HG03354 (cell line): ENCODE results near the gene PADI6.

Source experiments
- ATAC-seq: cut with Tn5 transposase; IDR thresholded peaks from one replicate; pipeline ENCODE4 v1.9.1; 2021; ENCODE audit warnings: mild to moderate bottlenecking; ENCODE audit not compliant: unreplicated experiment, poor library complexity, severe bottlenecking

The PADI6 gene

GRCh38 chr1:17427696-17428660, 56.0 kb downstream of the PADI6 start:
- no peak for ATAC-seq

- ATAC-seq, result no peak
Measured at GRCh38 chr1:17429183-17429582, 57.2 kb downstream of the PADI6 start.

- no peak for ATAC-seq
Measured at GRCh38 chr1:17432412-17432811, 60.4 kb downstream of the PADI6 start.

- ATAC-seq, result no peak
Measured at GRCh38 chr1:17433261-17433660, 61.3 kb downstream of the PADI6 start.

- ATAC-seq, result no peak
Measured at GRCh38 chr1:17434016-17434415, 62.0 kb downstream of the PADI6 start.

- ATAC-seq, result no peak
Measured at GRCh38 chr1:17434601-17435000, 62.6 kb downstream of the PADI6 start.

- no peak for ATAC-seq
Measured at GRCh38 chr1:17436380-17437174, 64.6 kb downstream of the PADI6 start.

- no peak for ATAC-seq
Measured at GRCh38 chr1:17437260-17437579, 65.2 kb downstream of the PADI6 start.

- ATAC-seq, result peak; percentile 34
Measured at GRCh38 chr1:17437580-17438317, 65.8 kb downstream of the PADI6 start.

- peak; percentile 52 for ATAC-seq
Measured at GRCh38 chr1:17438318-17439249, 66.6 kb downstream of the PADI6 start.

GRCh38 chr1:17439250-17440073, 67.5 kb downstream of the PADI6 start, which contains the start of gene RCC2:
TSS of gene RCC2 (minus strand) at chr1:17439677. CDS start at chr1:17438514, 1,163 bp downstream.
- ATAC-seq, result peak; percentile 48

GRCh38 chr1:17440074-17440826, 68.3 kb downstream of the PADI6 start:
- ATAC-seq, result no peak

- ATAC-seq, result no peak
Measured at GRCh38 chr1:17440827-17441168, 68.8 kb downstream of the PADI6 start.

GRCh38 chr1:17441265-17441992, 69.4 kb downstream of the PADI6 start:
- ATAC-seq, result no peak

GRCh38 chr1:17441993-17442357, 70.0 kb downstream of the PADI6 start:
- no peak for ATAC-seq

- ATAC-seq, result no peak
Measured at GRCh38 chr1:17442841-17443240, 70.8 kb downstream of the PADI6 start.

GRCh38 chr1:17447501-17447992, 75.6 kb downstream of the PADI6 start:
- ATAC-seq, result no peak
